WERI-Rb-1 (cell line): ENCODE measurements around the gene DENND2C.
A peak's percentile ranks its signal among the peaks of the same experiment; 100 is the strongest.

Experiments
- DNase-seq: peaks from one replicate; pipeline ENCODE4 v3.0.0-alpha.2; 2020
- H3K27ac ChIP-seq: fragments of 250-450 bp; sonication (Bioruptor Pico); 2 replicates; pipeline ENCODE4 v1.5.1; 2020; ENCODE audit warnings: mild to moderate bottlenecking, moderate library complexity
- H3K27me3 ChIP-seq: fragments of 250-450 bp; sonication (Bioruptor Pico); 2 replicates; pipeline ENCODE4 v1.5.1; 2021; ENCODE audit warnings: mild to moderate bottlenecking, low read depth, moderate library complexity; ENCODE audit not compliant: insufficient read depth, severe bottlenecking
- H3K36me3 ChIP-seq: fragments of 250-450 bp; sonication (Bioruptor Pico); 2 replicates; pipeline ENCODE4 v1.5.1; 2020; ENCODE audit warnings: mild to moderate bottlenecking, moderate library complexity
- H3K4me3 ChIP-seq: 2 replicates; pipeline ENCODE4 v1.5.1; 2011; ENCODE audit warnings: low read depth, mild to moderate bottlenecking, control low read depth, low read length
- H3K9me3 ChIP-seq: fragments of 250-450 bp; sonication (Bioruptor Pico); 2 replicates; pipeline ENCODE4 v1.5.1; 2021; ENCODE audit warnings: mild to moderate bottlenecking, moderate library complexity; ENCODE audit not compliant: severe bottlenecking
- CTCF ChIP-seq: IDR thresholded peaks from 2 replicates; pipeline ENCODE4 v1.5.1; 2011; ENCODE audit warnings: low read depth, mild to moderate bottlenecking, control low read depth, inconsistent platforms, low read length

The DENND2C gene

GRCh38 chr1:114669562-114670082, at the start of gene DENND2C:
DENND2C (minus strand) TSS chr1:114670049; CDS start chr1:114625984, 44,065 bp downstream.
- Histone ChIP-seq H3K4me3 (peak within 1 kb of the TSS; percentile 85), H3K27me3 (no peaks in the 10 kb centered on the region), H3K27ac (no peak within 1 kb of the TSS), H3K9me3 (no peaks in the 10 kb centered on the region), H3K36me3 (no peaks in the 10 kb centered on the region)
- DNase-seq = no peak
- peak; percentile 28 for TF ChIP-seq CTCF

GRCh38 chr1:114719424-114719787, 49.6 kb upstream of the DENND2C start:
- Histone ChIP-seq H3K36me3 (peaks cover 74% of the 10 kb centered on the region), H3K9me3 (no peaks in the 10 kb centered on the region), H3K4me3 (no peak overlapping the region), H3K27me3 (no peaks in the 10 kb centered on the region), H3K27ac (no peak overlapping the region)
- DNase-seq = no peak
- no peak for TF ChIP-seq CTCF

GRCh38 chr1:114718661-114719423, 49.0 kb upstream of the DENND2C start:
- Histone ChIP-seq H3K27me3 (no peaks in the 10 kb centered on the region), H3K9me3 (no peaks in the 10 kb centered on the region), H3K4me3 (no peak overlapping the region), H3K27ac (no peak overlapping the region), H3K36me3 (peaks cover 71% of the 10 kb centered on the region)
- no peak for TF ChIP-seq CTCF
- no peak for DNase-seq

GRCh38 chr1:114716304-114717170, 46.7 kb upstream of the DENND2C start, which contains the start of gene NRAS:
NRAS (minus strand) TSS chr1:114716771; CDS start chr1:114716160, 611 bp downstream.
- TF ChIP-seq CTCF = no peak
- H3K36me3 ChIP-seq = peaks cover 69% of the 10 kb centered on the region
- H3K4me3 ChIP-seq = peak within 1 kb of the TSS; percentile 85
- DNase-seq = peak; percentile 93
- peak within 1 kb of the TSS; percentile 83 for H3K27ac ChIP-seq
- no peaks in the 10 kb centered on the region for H3K27me3 ChIP-seq
- H3K9me3 ChIP-seq = no peaks in the 10 kb centered on the region

GRCh38 chr1:114715952-114716303, 46.1 kb upstream of the DENND2C start:
- H3K27ac ChIP-seq = peak overlapping the region; percentile 83
- peaks cover 67% of the 10 kb centered on the region for H3K36me3 ChIP-seq
- H3K4me3 ChIP-seq = peak overlapping the region; percentile 85
- TF ChIP-seq CTCF = no peak
- no peaks in the 10 kb centered on the region for H3K27me3 ChIP-seq
- no peaks in the 10 kb centered on the region for H3K9me3 ChIP-seq
- peak; percentile 41 for DNase-seq
